NOMO-1 treated with DMSO at 0.1 percent for 48 hours (cell line): Measurements from ENCODE around the gene PARD3B.
"Not testable (repeated sequence)": the region's sequence is repeated elsewhere in the genome, so short reads cannot be mapped to it uniquely, and the experiment has no call there.

ENCODE experiments used
- DNase-seq: peaks from one replicate; lab custom pipeline; 2025; ENCODE audit not compliant: unreplicated experiment; lab: John Stamatoyannopoulos, UW

PARD3B gene

DNA sequence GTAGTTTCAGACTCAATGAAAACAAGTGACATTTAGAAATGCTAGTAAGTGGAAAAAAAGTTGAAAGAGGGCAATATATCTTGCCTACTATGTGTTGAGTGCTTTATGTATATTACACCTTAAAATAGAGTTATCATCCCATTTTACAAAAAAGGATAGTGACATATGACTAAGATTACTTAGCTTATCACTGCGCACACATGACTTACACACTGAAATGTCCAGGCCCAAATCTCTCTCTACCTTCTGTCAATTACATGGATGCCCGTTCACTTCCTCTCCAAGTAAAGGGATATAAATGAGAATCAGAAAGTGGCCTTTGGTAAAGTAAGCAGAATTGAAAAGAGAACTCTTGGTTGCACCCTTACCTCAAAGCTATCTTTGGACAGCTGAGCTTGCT lies 3.6 kb upstream of the PARD3B start:
- DNase-seq: no peak

DNA sequence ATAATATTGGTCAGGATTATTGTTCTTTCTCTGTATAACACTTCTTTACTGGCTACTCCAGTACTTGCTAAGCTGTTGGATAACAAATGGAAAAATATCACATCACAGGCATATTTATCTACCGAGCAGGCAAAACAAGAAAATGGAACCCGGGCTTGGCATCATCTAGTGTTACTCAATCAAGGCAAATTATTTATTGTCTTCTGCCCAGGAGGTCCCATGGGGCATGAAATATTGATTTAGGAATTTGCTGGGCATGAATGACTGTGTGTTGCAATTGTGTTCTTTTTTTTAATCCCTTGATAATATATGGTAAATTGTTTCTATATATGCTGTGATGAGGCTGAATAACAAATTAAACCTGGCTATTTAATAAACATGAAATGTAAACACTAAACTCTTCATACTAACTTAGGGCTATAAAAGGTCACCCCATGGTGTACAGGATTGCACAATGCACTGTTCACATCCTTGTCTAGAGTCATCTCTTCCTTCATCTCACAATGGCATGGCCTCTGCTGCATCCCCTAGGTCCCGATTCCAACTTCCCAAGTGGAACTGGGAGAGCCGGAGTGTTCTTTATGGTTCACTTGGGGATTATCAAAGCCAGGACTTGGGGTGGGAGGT lies 2.2 kb upstream of the PARD3B start:
- DNase-seq: no peak

DNA sequence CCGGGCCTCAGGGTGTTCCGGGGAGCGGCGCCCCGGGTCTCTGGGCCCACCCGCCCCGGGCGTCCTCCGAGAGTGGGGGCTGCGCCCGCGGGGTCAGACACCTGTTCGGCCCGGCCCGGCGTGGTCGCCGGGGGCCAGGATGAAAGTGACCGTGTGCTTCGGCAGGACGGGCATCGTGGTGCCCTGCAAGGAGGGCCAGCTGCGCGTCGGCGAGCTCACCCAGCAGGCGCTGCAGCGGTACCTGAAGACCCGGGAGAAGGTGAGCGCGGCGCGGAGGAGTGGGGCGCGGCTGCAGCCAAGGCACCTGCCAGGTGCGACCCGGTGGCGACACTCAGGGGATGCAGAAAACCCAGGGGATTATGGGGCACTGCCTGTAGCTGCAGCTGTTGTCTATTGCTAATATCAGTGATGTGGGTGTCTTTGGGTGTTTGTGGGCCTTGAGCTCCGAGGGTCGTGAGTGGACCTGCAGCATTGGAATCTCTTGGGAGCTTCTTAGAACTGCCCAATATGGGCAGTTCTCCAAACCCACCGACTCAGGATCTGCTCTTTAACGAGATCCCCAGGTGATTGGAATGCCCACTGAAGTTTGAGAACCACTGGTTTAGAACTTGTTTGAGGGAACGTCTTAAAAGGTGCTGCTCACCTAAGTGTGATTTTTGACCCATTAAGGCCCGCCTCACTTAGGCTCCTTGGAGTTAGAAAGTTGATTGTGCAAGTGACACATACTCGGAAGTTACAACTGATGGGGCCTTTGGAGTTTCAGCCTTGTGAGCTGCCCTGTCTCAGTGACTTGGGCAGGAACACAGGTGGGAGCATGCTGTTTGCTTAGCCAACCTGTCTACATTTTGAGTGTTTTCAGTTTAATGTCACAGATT lies 823 bp downstream of the PARD3B start:
- no peak for DNase-seq

DNA sequence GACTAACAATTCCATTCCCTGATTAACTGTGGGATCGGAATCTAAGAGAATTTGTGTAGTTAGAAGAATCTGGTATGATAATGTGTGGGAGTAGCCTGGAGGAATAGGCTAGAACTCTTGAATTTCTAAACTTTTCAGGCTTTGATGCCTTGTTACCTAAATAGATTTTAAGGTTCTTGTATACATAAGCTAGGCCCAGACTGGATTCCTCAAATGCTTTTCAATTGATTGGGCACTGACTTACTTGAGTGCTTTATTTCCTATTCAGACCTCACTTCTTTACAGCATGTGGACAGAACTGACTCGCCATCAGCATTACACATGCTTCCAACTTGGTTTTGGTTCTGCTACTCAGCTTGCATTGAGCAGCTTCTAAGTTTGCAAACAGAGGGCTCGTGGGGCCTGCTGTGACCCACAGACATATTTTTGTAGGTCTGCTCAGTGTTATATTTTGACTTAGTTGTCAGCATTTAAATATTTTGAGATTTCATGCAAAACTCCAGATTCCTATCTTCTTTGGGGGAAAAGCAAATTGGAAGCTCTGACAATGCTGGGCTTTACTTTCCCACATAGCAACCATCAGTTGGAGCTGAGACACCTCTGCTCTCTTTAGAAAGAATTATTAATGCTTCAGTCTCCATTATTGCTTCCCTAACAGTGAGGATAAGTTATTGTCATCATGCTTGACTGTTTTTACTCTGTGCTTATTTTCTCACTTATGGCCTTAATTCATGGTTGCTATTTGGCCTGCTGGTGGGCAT lies 5.7 kb downstream of the PARD3B start:
- no peak for DNase-seq

DNA sequence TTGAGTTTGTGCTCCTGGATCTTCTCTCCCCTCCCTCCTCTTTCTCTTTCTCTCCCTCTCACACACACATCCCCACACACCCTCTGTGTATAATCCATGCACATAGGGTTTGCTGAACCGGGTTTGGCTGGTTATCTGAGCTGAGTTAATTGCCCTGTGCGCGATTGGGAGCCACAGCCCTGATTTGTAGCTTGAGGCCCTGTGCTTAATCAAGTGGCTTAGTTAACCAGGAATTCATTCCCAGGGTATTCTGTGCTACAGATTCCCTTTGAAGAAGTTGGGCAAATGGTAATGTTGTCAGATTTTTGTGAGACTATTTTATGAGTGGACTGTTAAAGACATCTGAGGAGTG lies 6.2 kb downstream of the PARD3B start:
- DNase-seq: no peak

DNA sequence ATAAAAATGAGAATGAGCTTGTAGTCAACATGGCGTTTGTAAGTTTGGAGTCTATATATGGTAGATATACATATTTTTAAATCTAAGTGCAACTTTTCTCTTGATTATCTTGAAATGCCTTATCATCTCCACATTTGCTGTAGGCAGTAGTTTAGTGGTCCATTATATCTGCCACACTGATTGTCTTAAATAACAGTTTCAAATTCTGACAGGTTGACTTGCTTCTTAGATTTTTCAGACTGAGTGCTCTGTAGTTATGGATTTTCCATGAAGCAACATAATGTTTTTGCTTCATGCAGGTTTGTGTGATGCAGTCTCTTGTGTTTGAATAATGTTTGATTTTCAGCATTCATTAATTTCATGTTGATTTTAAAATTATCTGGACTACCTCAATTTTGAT lies 12.3 kb downstream of the PARD3B start:
- no peak for DNase-seq

DNA sequence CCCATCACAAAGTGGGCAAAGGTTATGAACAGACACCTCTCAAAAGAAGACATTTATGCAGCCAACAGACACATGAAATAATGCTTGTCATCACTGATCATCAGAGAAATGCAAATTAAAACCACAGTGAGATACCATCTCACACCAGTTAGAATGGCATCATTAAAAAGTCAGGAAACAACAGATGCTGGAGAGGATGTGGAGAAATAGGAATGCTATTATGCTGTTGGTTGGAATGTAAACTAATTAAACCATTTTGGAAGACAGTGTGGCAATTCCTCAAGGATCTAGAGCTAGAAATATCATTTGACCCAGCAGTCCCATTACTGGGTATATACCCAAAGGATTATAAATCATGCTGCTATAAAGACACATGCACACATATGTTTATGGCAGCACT lies 14.1 kb downstream of the PARD3B start:
- not testable (repeated sequence) for DNase-seq

DNA sequence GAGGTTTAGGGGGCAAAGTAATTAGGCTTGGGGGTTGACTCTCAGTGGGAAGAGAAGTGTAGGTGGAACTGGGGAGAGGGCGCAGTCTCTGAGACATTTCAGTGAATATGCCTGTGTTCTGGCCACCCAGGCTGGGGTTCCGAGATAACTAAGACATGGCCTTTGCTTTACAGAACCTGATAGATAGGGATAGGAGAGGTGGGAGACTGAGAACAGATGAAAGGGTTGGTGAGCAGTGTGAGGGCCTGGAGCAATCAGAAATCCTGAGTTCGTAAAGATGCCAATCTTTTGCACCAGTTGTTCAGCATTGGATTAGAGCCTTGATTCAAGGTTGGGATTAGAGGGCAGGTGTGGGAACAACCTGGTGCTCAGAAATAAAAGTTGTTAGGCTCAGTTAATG lies 15.6 kb downstream of the PARD3B start:
- DNase-seq: no peak

DNA sequence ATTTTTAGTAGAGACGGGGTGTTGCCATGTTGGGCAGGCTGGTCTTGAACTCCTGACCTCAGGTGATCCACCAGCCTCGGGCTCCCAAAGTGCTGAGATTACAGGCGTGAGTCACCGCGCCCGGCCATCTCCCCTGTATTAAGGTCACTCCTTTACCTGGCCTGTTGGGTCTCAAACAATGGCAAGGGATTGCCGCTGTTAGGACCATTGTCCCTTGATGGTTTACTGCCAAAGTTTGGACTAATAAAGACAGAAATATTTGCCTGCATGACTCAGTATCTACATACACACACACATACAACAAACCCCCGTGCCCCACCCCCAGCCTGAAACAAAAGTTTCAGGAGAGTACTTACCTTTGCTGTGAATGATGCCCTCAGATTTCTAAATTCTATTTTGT lies 16.5 kb downstream of the PARD3B start:
- DNase-seq: no peak

DNA sequence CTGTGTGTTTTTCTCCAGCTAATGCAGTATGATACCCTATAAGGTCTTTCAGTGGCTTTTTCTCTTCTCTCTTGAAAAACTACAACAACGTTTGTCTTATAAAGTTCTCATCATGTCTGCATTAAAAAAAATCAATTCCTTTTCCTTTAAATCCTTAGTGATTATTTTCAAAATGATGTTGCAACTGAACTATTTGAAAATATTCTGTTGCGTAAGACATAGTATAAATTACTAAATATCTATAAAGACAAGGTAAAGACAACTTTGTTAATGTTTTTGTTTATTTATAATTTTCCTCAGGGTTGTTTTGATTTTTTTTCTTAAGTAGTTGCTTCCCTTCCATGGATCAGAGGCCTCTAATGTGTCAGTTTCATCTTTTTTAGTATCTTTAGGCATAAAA lies 21.2 kb downstream of the PARD3B start:
- DNase-seq: no peak

DNA sequence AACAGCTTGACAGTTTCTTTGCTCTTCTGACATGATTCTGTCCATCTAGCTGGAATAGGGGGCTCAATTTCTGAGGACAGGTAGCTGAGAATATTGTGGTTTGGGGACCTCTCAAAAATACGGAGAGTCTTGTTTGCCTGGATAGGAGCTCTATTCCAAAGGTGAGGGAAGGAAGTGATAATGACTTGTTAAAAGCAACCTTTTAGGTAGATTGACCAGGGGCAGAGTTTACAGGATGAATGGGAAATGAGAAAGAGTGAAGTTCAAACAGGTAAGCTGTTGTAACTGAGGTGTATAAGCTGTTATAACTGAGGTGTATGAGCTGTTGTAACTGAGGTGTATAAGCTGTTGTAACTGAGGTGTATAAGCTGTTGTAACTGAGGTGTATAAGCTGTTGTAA lies 25.1 kb downstream of the PARD3B start:
- DNase-seq: no peak

DNA sequence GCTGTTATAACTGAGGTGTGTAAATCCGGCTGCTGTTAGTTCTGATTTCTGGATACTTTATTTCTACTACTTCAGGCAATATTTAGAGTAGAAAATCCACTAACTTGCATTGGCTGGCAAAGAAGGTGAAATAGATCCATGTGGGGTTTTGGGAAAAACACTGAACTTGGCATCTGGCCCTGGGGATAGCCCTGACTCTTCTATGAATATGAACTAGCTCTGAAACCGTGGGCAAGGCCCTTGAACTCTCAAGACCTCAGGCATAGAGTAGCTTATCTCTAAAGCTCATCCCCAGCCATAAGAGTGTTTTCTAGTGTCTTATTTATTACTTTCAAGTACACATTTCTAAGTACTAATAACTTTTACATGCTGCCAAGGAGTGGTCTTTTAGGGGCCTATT lies 25.8 kb downstream of the PARD3B start:
- no peak for DNase-seq

DNA sequence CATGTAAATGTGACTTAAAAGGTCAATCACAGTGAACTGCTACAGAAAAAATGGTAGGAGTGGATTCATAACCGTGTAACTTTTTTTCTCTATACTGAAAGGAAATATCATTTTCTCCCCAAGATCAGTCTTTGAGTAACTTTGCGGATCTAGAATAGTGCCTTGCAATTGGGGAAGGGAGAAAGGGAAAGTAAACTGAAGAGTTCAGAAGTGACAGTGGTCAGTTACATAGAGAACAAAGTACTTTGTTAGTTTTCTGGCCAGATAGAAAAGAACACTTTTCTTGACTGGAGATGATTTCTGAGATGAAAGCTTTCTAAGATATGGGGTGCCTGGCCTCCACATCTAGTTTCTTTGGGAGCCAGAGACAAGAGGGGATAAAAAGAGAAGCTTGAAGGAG lies 26.6 kb downstream of the PARD3B start:
- no peak for DNase-seq

DNA sequence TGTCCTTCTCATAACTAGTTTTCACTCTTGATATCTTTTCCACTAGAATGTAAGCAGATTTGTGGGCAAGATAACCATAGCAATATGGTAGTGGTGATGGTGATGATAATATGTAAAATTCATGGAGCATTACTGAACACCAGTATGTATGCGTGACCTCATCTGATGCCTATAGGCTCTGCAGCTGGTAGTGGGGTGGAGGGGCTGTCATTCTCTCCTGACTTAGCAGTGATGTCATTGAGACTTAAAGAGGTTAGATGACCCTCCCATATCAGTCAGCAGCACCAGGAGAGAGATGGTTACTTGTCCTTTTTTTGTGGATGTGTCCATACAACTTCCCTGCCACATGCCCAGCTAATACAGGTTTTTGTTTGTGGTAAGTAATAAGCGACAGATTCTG lies 27.9 kb downstream of the PARD3B start:
- DNase-seq: no peak

DNA sequence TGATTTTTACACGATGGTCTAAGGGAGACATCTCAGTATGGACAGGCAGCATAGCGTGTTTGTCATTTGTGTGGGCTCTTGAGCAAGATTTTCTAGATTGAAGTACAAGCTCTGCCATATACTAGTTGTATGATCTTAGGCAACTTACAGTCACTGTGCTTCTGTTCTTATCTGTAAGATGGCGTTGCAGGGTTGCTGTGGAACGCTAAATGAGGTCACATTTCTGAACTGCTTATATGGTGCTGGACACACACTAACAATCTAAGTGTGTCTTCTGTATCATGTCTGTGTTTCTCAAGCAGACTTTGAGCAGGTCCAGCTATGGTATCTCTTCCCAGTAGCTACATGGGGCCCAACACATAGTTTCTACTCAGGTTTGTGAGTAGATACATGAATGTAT lies 29.2 kb downstream of the PARD3B start:
- DNase-seq: no peak

DNA sequence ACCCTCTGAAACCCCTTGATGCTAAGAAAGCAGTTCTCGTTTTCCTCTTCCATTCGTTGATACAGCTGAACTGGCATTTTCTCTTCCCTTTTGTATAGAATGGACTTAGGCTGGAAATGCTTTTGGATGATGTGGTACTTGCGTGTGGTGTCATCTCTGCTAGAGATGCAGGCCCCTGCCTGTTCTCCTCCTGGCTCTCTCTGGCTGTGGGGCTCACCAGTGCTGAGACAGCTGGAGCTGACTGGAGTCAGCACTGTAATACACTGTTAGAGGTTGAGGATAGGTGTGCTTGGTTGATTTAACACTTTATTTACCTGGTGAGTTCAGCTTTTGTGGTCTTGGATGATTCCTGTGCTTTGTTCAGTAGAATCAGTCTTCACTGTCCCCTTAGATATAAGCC lies 30.2 kb downstream of the PARD3B start:
- no peak for DNase-seq

DNA sequence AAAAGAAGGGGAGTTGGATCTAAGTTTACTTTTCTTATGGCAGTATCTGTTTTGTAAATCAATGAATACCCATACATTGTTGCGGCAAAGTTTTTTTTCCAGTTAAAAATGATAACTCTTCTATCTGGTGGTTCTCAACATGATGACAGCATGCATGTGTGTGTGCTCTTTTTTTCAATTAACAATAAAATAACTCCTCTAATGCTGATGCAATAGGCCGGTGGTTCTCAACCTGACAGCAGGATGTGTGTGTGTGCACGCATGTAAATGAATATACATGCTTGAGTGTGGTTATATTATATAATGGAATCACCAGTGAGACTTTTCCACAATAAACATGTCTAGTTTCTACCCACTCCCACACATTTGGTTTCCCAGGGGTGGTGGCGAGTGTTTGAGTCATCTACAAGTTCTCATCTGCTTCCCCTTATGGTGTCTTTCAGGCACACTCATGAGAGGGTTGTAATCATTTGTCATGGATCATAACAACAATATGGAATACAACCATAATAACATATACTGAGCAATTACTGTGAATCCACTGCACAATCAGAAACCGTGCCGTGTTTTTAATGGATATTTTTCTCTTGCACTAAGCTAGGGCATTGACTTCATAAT lies 31.2 kb downstream of the PARD3B start:
- DNase-seq: no peak

DNA sequence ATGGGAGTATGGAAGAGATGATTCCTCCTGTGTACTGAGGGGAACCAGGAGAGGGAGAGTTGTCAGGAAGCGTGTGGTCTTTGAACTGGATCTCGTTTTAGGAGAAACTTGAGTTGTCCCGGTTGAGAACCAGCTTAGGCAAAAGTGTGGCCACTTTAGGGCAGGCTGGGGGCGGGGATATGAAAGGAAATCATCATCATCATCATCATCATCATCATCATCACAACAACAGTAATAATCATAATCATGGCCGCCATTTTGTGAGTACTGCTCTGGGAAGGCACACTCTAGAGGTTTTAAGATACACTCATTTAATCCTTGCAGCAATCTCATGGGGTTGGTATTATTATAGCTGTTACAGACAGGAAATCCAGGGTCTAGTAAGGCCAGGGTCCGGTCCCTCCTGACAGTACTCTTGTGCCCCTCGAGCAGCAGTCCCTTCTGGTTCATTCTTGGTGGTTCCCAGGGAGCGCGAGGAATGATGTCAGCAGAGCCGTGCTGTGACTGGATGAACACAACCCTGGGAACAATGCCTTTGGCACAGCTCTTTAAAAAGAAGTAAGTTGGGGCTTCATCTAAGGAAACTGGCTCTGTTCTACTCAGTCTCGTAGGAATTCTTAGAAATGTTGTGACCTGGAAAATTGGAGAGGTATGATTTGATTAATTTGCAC lies 33.8 kb downstream of the PARD3B start:
- DNase-seq: no peak

DNA sequence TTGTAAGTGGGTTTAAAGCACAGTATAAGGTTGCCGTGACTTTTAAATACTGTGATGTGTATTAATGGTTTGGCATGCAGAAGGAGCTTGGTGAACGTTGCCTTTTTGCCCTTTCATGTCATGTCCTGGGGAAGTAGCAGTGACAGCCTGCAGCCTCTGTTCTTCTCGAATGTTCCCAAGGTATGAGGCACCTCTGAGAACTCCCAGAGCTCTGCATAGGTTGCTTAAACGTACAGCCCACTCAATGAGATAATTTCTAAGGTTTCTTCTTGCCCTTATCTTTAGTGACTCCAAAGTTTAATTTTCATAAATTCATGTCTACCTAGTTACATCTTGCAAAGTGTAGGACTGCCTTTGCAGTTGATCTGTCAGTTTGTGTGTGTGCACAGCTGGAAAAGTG lies 36.7 kb downstream of the PARD3B start:
- DNase-seq: no peak

DNA sequence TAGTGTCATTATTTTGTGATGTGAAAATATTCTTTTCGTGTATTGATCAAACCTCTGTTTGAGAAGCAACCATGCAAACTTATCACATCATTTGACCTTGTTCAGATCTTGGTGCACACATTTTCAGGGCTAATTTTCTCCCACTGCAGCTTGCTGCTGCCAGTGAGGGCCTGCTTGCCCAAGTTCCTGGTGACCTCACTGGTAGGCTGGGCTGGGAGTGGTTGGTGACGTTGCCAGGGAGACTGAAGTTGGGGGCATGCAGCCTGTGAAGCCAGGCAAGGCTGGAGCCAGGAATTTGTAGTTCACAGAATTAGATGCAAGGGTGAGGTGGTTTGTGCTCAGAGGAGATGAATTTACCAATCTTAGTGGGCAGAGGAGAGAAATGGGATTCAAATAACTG lies 38.5 kb downstream of the PARD3B start:
- DNase-seq: no peak

DNA sequence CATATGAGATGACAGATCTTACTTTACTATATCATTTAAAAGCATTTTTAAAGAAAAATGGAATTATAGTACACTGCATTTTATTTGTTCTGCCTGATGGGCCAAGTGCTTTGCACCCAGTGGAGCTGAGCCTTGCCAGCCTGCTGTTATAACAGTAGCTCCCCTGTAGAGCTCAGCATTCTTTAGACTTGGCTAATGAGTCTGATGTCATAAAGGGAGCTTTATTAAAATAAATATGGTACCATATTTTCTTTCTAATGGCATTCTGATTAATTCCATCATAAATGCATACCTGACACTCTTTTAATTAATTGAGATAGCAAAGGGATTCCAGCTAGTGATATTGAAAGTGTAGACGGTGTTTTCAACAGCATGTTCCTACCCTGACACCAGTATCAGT lies 40.7 kb downstream of the PARD3B start:
- no peak for DNase-seq
